Measurements from ENCODE around the gene RNF13. TPM values are rescaled to one million over a fixed set of nuclear protein-coding genes. Genes with fewer than 3 reads are reported as not detected.

RNF13 gene
- total and polyA plus RNA-seq, 2 donors (not counting 1 experiment from before 2014, with no cell fraction given) = 57.4 to 81.7 TPM

- Histone ChIP-seq H3K4me3 (replicated peaks in 1 of 4; ENCODE audit: control extremely low read depth in 1 of 4, insufficient read depth in 1 of 4, low read depth in 3 of 4, low read length in 4 of 4) (no peak overlapping the region), H3K27me3 (ENCODE audit: control insufficient read depth, insufficient read depth, low read length) (no peaks in the 10 kb centered on the region), H3K36me3 (ENCODE audit: control insufficient read depth, insufficient read depth, low read length) (peaks cover 2% of the 10 kb centered on the region), H3K9ac (ENCODE audit: insufficient read depth, low read length) (no peak overlapping the region), H3K4me1 (ENCODE audit: control insufficient read depth, extremely low read depth, insufficient read depth, low read length) (no peaks in the 10 kb centered on the region), H3K27ac (ENCODE audit: insufficient read depth, low read length) (no peak overlapping the region), H3K4me2 (ENCODE audit: extremely low read depth, insufficient read depth, low read length) (no peak overlapping the region), H2AFZ (ENCODE audit: low read length) (no peak overlapping the region), H3K79me2 (ENCODE audit: control insufficient read depth, insufficient read depth, low read length) (peaks cover 18% of the 10 kb centered on the region), H3K9me3 (ENCODE audit: control insufficient read depth, insufficient read depth, low read depth, low read length) (no peaks in the 10 kb centered on the region), H4K20me1 (ENCODE audit: control insufficient read depth, extremely low read depth, insufficient read depth, low read length) (no peaks in the 10 kb centered on the region)
- DNase-seq (ENCODE audit: low read depth in 2 of 2) = no peak
- TF ChIP-seq EZH2 (IDR thresholded peaks at IDR 0.05; ENCODE audit: low read length, missing control alignments) = no peak
- TF ChIP-seq, protein P1, sequence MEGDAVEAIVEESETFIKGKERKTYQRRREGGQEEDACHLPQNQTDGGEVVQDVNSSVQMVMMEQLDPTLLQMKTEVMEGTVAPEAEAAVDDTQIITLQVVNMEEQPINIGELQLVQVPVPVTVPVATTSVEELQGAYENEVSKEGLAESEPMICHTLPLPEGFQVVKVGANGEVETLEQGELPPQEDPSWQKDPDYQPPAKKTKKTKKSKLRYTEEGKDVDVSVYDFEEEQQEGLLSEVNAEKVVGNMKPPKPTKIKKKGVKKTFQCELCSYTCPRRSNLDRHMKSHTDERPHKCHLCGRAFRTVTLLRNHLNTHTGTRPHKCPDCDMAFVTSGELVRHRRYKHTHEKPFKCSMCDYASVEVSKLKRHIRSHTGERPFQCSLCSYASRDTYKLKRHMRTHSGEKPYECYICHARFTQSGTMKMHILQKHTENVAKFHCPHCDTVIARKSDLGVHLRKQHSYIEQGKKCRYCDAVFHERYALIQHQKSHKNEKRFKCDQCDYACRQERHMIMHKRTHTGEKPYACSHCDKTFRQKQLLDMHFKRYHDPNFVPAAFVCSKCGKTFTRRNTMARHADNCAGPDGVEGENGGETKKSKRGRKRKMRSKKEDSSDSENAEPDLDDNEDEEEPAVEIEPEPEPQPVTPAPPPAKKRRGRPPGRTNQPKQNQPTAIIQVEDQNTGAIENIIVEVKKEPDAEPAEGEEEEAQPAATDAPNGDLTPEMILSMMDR (conservative IDR thresholded peaks at IDR 0.05 in 1 of 2, IDR thresholded peaks at IDR 0.05 in 1 of 2; ENCODE audit: low read depth in 1 of 2, low read length in 2 of 2) = no peak
Measured at GRCh38 chr3:149955449-149955848, 142.4 kb downstream of the RNF13 start.

- H3K4me1 ChIP-seq (ENCODE audit: control insufficient read depth, extremely low read depth, insufficient read depth, low read length) = no peaks in the 10 kb centered on the region
- H4K20me1 ChIP-seq (ENCODE audit: control insufficient read depth, extremely low read depth, insufficient read depth, low read length) = no peaks in the 10 kb centered on the region
- H3K79me2 ChIP-seq (ENCODE audit: control insufficient read depth, insufficient read depth, low read length) = peaks cover 34% of the 10 kb centered on the region
- DNase-seq (ENCODE audit: low read depth in 2 of 2) = no peak
- H3K27me3 ChIP-seq (ENCODE audit: control insufficient read depth, insufficient read depth, low read length) = no peaks in the 10 kb centered on the region
- no peak overlapping the region for H3K9ac ChIP-seq (ENCODE audit: insufficient read depth, low read length)
- no peak for TF ChIP-seq EZH2 (IDR thresholded peaks at IDR 0.05; ENCODE audit: low read length, missing control alignments)
- TF ChIP-seq, protein P1 (conservative IDR thresholded peaks at IDR 0.05 in 1 of 2, IDR thresholded peaks at IDR 0.05 in 1 of 2; ENCODE audit: low read depth in 1 of 2, low read length in 2 of 2) = no peak
- H3K4me3 ChIP-seq (replicated peaks in 1 of 4; ENCODE audit: control extremely low read depth in 1 of 4, insufficient read depth in 1 of 4, low read depth in 3 of 4, low read length in 4 of 4) = no peak overlapping the region
- H3K27ac ChIP-seq (ENCODE audit: insufficient read depth, low read length) = no peak overlapping the region
- H2AFZ ChIP-seq (ENCODE audit: low read length) = no peak overlapping the region
- H3K4me2 ChIP-seq (ENCODE audit: extremely low read depth, insufficient read depth, low read length) = no peak overlapping the region
- no peaks in the 10 kb centered on the region for H3K9me3 ChIP-seq (ENCODE audit: control insufficient read depth, insufficient read depth, low read depth, low read length)
- H3K36me3 ChIP-seq (ENCODE audit: control insufficient read depth, insufficient read depth, low read length) = peaks cover 2% of the 10 kb centered on the region
Measured at GRCh38 chr3:149957361-149958125, 144.5 kb downstream of the RNF13 start.

DNA sequence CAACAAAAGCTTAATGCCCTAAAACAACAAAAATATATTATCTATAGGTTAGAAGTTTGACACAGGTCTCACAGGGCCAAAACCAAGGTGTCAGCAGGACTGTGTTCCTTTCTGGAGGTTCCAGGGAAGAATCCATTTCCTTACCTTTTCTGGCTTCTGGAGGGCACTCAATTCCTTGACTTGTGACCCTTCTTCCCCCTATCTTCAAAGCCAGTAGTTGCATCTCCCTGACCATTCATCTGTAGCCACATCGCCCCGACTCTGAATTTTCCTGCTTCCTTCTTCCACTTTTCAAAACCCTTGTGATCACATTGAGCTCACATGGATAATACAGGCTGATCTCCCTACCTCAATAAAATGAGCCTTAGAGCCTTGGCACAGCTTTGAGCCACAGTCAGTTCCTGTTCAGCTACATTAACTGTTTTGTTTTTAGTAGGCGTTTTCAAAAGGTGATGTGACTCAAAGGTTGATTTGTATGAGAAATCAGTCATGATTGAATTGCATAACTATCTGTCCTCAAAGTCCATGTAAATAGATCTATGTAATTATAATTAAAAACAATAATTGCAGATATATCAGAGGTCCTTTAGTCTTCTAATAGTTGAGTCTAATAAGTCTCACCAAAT is 145.3 kb downstream of the RNF13 start:
- no peaks in the 10 kb centered on the region for H4K20me1 ChIP-seq (ENCODE audit: control insufficient read depth, extremely low read depth, insufficient read depth, low read length)
- H2AFZ ChIP-seq (ENCODE audit: low read length) = no peak overlapping the region
- no peak overlapping the region for H3K4me3 ChIP-seq (replicated peaks in 1 of 4; ENCODE audit: control extremely low read depth in 1 of 4, insufficient read depth in 1 of 4, low read depth in 3 of 4, low read length in 4 of 4)
- H3K9ac ChIP-seq (ENCODE audit: insufficient read depth, low read length) = no peak overlapping the region
- no peaks in the 10 kb centered on the region for H3K27me3 ChIP-seq (ENCODE audit: control insufficient read depth, insufficient read depth, low read length)
- H3K9me3 ChIP-seq (ENCODE audit: control insufficient read depth, insufficient read depth, low read depth, low read length) = no peaks in the 10 kb centered on the region
- H3K4me2 ChIP-seq (ENCODE audit: extremely low read depth, insufficient read depth, low read length) = no peak overlapping the region
- TF ChIP-seq, protein P1 (conservative IDR thresholded peaks at IDR 0.05 in 1 of 2, IDR thresholded peaks at IDR 0.05 in 1 of 2; ENCODE audit: low read depth in 1 of 2, low read length in 2 of 2) = no peak
- no peak for TF ChIP-seq EZH2 (IDR thresholded peaks at IDR 0.05; ENCODE audit: low read length, missing control alignments)
- no peaks in the 10 kb centered on the region for H3K4me1 ChIP-seq (ENCODE audit: control insufficient read depth, extremely low read depth, insufficient read depth, low read length)
- no peak overlapping the region for H3K27ac ChIP-seq (ENCODE audit: insufficient read depth, low read length)
- no peak for DNase-seq (ENCODE audit: low read depth in 2 of 2)
- H3K79me2 ChIP-seq (ENCODE audit: control insufficient read depth, insufficient read depth, low read length) = peaks cover 38% of the 10 kb centered on the region
- H3K36me3 ChIP-seq (ENCODE audit: control insufficient read depth, insufficient read depth, low read length) = peaks cover 2% of the 10 kb centered on the region

Data from fibroblast of lung (primary cell).